ENCODE results near the gene PPM1H. TPM values are rescaled to one million over a fixed set of nuclear protein-coding genes. Genes with fewer than 3 reads are reported as not detected.

The PPM1H gene
- total and polyA plus RNA-seq, 12 donors, result 0.81 to 5.5 (median 2.6) TPM

DNA sequence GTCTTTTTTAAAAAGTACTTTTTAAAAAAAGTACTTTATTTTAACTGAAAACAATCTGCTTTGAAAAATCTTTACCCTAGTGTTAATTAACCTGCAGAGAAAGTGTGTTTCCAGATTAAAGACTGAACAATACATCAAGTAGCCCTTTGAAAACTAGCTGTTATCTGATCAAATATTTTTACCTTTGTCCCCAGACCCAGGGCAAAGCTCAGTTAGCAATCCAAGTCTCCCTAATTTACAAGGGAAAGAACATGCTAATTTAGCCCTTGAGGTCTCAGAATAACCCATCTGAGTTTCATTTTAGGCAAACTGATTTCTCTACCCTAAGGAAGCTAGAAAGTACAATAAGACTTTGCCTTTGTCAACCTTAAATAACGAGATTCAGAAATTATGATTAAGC lies 91.2 kb downstream of the PPM1H start:
- Histone ChIP-seq H3K27me3 (no peaks in the 10 kb centered on the region), H3K36me3 (replicated peaks in 1 of 2) (no peaks in the 10 kb centered on the region), H3K4me3 (no peak overlapping the region), H3K9me3 (replicated peaks in 1 of 3) (no peaks in the 10 kb centered on the region), H3K27ac (no peak overlapping the region), H3K4me1 (replicated peaks in 1 of 2) (no peaks in the 10 kb centered on the region)
- WGBS, 4 donors, result 33 to 68% (median 57%) methylated on average over 1 of the region's 1 CpG
- TF ChIP-seq, protein P1, sequence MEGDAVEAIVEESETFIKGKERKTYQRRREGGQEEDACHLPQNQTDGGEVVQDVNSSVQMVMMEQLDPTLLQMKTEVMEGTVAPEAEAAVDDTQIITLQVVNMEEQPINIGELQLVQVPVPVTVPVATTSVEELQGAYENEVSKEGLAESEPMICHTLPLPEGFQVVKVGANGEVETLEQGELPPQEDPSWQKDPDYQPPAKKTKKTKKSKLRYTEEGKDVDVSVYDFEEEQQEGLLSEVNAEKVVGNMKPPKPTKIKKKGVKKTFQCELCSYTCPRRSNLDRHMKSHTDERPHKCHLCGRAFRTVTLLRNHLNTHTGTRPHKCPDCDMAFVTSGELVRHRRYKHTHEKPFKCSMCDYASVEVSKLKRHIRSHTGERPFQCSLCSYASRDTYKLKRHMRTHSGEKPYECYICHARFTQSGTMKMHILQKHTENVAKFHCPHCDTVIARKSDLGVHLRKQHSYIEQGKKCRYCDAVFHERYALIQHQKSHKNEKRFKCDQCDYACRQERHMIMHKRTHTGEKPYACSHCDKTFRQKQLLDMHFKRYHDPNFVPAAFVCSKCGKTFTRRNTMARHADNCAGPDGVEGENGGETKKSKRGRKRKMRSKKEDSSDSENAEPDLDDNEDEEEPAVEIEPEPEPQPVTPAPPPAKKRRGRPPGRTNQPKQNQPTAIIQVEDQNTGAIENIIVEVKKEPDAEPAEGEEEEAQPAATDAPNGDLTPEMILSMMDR (IDR thresholded peaks at IDR 0.05), result no peak
- no peak for TF ChIP-seq POLR2A (IDR thresholded peaks at IDR 0.05)
- intact Hi-C loops (cut with DNase I), result no loop called here
- DNase-seq, result no peak

DNA sequence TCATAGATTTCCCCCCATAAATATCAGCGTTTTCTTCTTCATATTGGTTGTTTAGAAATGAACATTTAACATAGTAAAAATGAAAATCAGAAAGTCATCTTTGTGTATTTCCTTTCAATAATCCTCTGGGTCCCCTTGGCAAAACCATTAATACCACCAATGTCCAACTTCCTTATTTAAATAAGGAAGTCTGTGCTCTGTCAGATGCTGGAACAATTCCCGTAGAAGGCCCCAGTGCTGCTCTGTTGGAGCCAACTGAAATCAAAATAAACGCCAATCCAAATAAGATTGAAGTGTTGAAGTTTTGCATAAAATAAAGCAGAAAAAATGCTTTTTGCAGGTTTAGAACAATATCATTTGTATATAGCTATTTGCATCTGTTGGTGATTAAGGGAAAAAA lies 93.1 kb downstream of the PPM1H start:
- TF ChIP-seq, protein P1 (IDR thresholded peaks at IDR 0.05), result no peak
- TF ChIP-seq POLR2A (IDR thresholded peaks at IDR 0.05), result no peak
- no peaks in the 10 kb centered on the region for H3K27me3 ChIP-seq
- intact Hi-C loops (cut with DNase I), result no loop called here
- H3K4me3 ChIP-seq, result no peak overlapping the region
- no peaks in the 10 kb centered on the region for H3K4me1 ChIP-seq (replicated peaks in 1 of 2)
- H3K36me3 ChIP-seq (replicated peaks in 1 of 2), result no peaks in the 10 kb centered on the region
- no peaks in the 10 kb centered on the region for H3K9me3 ChIP-seq (replicated peaks in 1 of 3)
- DNase-seq, result peak in 1 of 7 donors; percentile 18
- WGBS, 4 donors, result 57 to 69% (median 66%) methylated on average over 3 of the region's 3 CpGs
- H3K27ac ChIP-seq, result no peak overlapping the region

DNA sequence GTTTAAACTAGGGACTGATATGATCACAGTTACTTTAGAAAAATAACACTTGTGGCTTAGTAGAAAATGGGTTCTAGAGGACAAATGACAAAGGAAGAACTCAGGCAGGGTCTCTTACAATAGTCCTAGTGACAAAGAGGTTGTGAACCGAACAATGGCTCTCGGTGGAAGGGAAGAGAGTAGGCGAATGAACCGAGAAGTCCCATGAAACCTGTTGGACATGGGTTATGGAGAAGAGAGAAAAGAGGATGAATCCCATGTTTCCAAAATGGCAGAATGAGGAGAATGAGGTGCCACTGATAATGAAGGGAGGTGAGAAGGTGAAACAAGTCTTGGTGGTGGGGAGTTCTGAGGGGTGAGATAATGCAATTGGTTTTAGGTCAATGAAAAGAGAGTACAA lies 94.1 kb downstream of the PPM1H start:
- no peak for TF ChIP-seq POLR2A (IDR thresholded peaks at IDR 0.05)
- TF ChIP-seq, protein P1 (IDR thresholded peaks at IDR 0.05), result no peak
- Histone ChIP-seq H3K27ac (no peak overlapping the region), H3K4me1 (replicated peaks in 1 of 2) (no peaks in the 10 kb centered on the region), H3K36me3 (replicated peaks in 1 of 2) (no peaks in the 10 kb centered on the region), H3K9me3 (replicated peaks in 1 of 3) (no peaks in the 10 kb centered on the region), H3K27me3 (no peaks in the 10 kb centered on the region), H3K4me3 (no peak overlapping the region)
- 91 to 99% (median 95%) methylated on average over 4 of the region's 4 CpGs for WGBS, 4 donors
- intact Hi-C loops (cut with DNase I), result no loop called here
- no peak for DNase-seq

DNA sequence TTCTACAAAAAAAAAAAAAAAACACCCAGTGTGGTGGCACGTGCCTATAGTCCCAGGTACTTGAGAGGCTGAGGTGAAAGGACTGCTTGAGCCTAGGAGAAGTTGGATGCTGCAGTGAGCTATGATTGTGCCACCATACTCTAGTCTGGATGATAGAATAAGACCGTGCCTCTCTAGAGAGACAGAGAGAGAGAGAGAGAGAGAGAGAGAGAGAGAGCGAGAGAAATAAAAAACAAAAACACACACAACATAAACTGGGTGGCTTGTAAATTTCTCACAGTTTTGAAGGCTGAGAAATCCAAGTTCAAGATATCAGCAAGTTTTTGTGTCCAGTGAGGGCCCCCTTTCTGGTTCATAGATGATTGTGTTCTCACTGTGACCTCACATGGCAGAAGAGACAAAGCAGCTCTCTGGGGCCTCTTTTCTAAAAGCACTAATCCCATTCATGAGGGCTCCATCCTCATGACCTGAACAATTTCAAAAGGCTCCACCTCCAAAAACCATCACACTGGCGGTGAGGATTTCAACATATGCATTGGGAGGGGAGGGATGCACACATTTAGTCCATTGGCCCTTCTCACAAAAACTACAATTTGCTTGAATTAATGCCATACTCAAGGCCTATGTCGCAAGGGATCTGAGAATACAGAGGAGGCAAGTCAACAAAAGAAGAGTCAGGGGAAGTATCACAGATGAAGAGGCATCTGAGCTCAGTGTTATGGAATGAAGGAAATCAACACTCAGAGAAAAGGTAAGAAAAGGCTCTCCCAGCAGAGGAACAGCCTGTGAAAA lies 94.9 kb downstream of the PPM1H start:
- H3K27ac ChIP-seq, result no peak overlapping the region
- DNase-seq, result no peak
- H3K27me3 ChIP-seq, result no peaks in the 10 kb centered on the region
- no peaks in the 10 kb centered on the region for H3K9me3 ChIP-seq (replicated peaks in 1 of 3)
- intact Hi-C loops (cut with DNase I), result no loop called here
- H3K4me3 ChIP-seq, result no peak overlapping the region
- no peaks in the 10 kb centered on the region for H3K4me1 ChIP-seq (replicated peaks in 1 of 2)
- no peak for TF ChIP-seq POLR2A (IDR thresholded peaks at IDR 0.05)
- TF ChIP-seq, protein P1 (IDR thresholded peaks at IDR 0.05), result no peak
- 87 to 97% (median 94%) methylated on average over 5 of the region's 5 CpGs for WGBS, 4 donors
- no peaks in the 10 kb centered on the region for H3K36me3 ChIP-seq (replicated peaks in 1 of 2)

Data from adrenal gland (tissue), 12 donors.